Measurements from ENCODE around the gene RAB20.
"Not testable (repeated sequence)": the region's sequence is repeated elsewhere in the genome, so short reads cannot be mapped to it uniquely, and the experiment has no call there.

Gene RAB20

GRCh38 chr13:110561344-110562035 is at the start of gene RAB20:
Gene RAB20, minus strand, starts transcription at chr13:110561722. Its CDS starts 203 bp downstream, at chr13:110561519.
- peak; percentile 86 for DNase-seq (ENCODE audit: low read depth)

- no peak for DNase-seq (ENCODE audit: low read depth)
Observed at GRCh38 chr13:110610955-110611595, 49.6 kb upstream of the RAB20 start.

- no peak for DNase-seq (ENCODE audit: low read depth)
Observed at GRCh38 chr13:110607675-110608224, 46.2 kb upstream of the RAB20 start.

GRCh38 chr13:110606281-110606680 is 44.8 kb upstream of the RAB20 start:
- not testable (repeated sequence) for DNase-seq (ENCODE audit: low read depth)

GRCh38 chr13:110605132-110605531 is 43.6 kb upstream of the RAB20 start:
- no peak for DNase-seq (ENCODE audit: low read depth)

GRCh38 chr13:110600980-110601379 is 39.5 kb upstream of the RAB20 start:
- no peak for DNase-seq (ENCODE audit: low read depth)

- no peak for DNase-seq (ENCODE audit: low read depth)
Observed at GRCh38 chr13:110600261-110600819, 38.8 kb upstream of the RAB20 start.

GRCh38 chr13:110597041-110597689 is 35.6 kb upstream of the RAB20 start:
- DNase-seq (ENCODE audit: low read depth) = no peak

GRCh38 chr13:110593430-110594130 is 32.1 kb upstream of the RAB20 start:
- DNase-seq (ENCODE audit: low read depth) = peak; percentile 55

GRCh38 chr13:110592665-110593064 is 31.1 kb upstream of the RAB20 start:
- DNase-seq (ENCODE audit: low read depth) = peak; percentile 78

GRCh38 chr13:110590577-110590976 is 29.1 kb upstream of the RAB20 start:
- DNase-seq (ENCODE audit: low read depth) = no peak

GRCh38 chr13:110589793-110590390 is 28.4 kb upstream of the RAB20 start:
- DNase-seq (ENCODE audit: low read depth) = no peak

GRCh38 chr13:110583178-110583865 is 21.8 kb upstream of the RAB20 start:
- DNase-seq (ENCODE audit: low read depth) = no peak

GRCh38 chr13:110582421-110582954 is 21.0 kb upstream of the RAB20 start:
- no peak for DNase-seq (ENCODE audit: low read depth)

GRCh38 chr13:110581506-110582185 is 20.1 kb upstream of the RAB20 start:
- DNase-seq (ENCODE audit: low read depth) = no peak

GRCh38 chr13:110580800-110581199 is 19.3 kb upstream of the RAB20 start:
- no peak for DNase-seq (ENCODE audit: low read depth)

- no peak for DNase-seq (ENCODE audit: low read depth)
Observed at GRCh38 chr13:110578363-110578762, 16.8 kb upstream of the RAB20 start.

GRCh38 chr13:110576736-110577476 is 15.4 kb upstream of the RAB20 start:
- DNase-seq (ENCODE audit: low read depth) = no peak

- no peak for DNase-seq (ENCODE audit: low read depth)
Observed at GRCh38 chr13:110576070-110576394, 14.5 kb upstream of the RAB20 start.
